HEK293 (cell line): ENCODE data around the gene KPNA3.

Experiments
- CTCF ChIA-PET: fragments of 350-600 bp; formaldehyde crosslinking; extraction: SDS; loops from one replicate; lab custom pipeline; 2021; ENCODE audit warnings: antibody characterized with exemption; lab: Yijun Ruan, JAX
- POLR2A ChIA-PET: fragments of 300-600 bp; formaldehyde crosslinking; extraction: SDS; loops from one replicate; lab custom pipeline; 2020; ENCODE audit warnings: antibody characterized with exemption, inconsistent platforms; lab: Yijun Ruan, JAX
- H3K27ac ChIP-seq: fragments of 200-500 bp; sonication (Bioruptor generic); 2 replicates; pipeline ENCODE4 v1.5.1; 2014; ENCODE audit warnings: low read depth, low read length, control low read depth, inconsistent platforms; ENCODE audit errors: extremely low read depth
- H3K36me3 ChIP-seq, 2 experiments: fragments of 200-500 bp in 1 of 2; sonication (Bioruptor generic) in 1 of 2; 1 replicate in 1 of 2; 2 replicates in 1 of 2; pipeline ENCODE4 v1.5.1; 2014 to 2017; ENCODE audit warnings: inconsistent platforms in 2 of 2, low read length in 2 of 2; ENCODE audit not compliant: control insufficient read depth in 2 of 2, insufficient read depth in 1 of 2
- H3K4me1 ChIP-seq: fragments of 200-500 bp; sonication (Bioruptor generic); 2 replicates; pipeline ENCODE4 v1.5.1; 2014; ENCODE audit warnings: mild to moderate bottlenecking, low read length, inconsistent platforms; ENCODE audit not compliant: control insufficient read depth, insufficient read depth
- H3K4me3 ChIP-seq: 2 replicates; pipeline ENCODE4 v1.5.1; 2011; ENCODE audit warnings: low read depth, mild to moderate bottlenecking, control low read depth, low read length, moderate library complexity
- H3K9me3 ChIP-seq: fragments of 200-500 bp; sonication (Bioruptor generic); 2 replicates; pipeline ENCODE4 v1.5.1; 2014; ENCODE audit warnings: low read depth, low read length, inconsistent platforms; ENCODE audit not compliant: control insufficient read depth, insufficient read depth
- HIC1 ChIP-seq: fragments of 450-650 bp; formaldehyde crosslinking; IDR thresholded peaks from 2 replicates; pipeline ENCODE4 v1.5.1; 2016; ENCODE audit warnings: missing biosample characterization, missing genetic modification characterization
- HOXA7 ChIP-seq: sonication (generic); formaldehyde crosslinking; IDR thresholded peaks from 2 replicates; pipeline ENCODE4 v1.8.1; 2022; ENCODE audit warnings: missing genetic modification reagents, borderline replicate concordance
- IKZF3 ChIP-seq: fragments of 450-650 bp; IDR thresholded peaks from 2 replicates; pipeline ENCODE4 v1.5.0; 2018; ENCODE audit warnings: missing biosample characterization, mild to moderate bottlenecking, missing genetic modification characterization, moderate library complexity
- MZF1 ChIP-seq: fragments of 450-650 bp; formaldehyde crosslinking; IDR thresholded peaks from 2 replicates; pipeline ENCODE4 v1.5.1; 2017; ENCODE audit warnings: missing biosample characterization, missing genetic modification characterization, borderline replicate concordance
- OVOL3 ChIP-seq: fragments of 450-650 bp; formaldehyde crosslinking; IDR thresholded peaks from 2 replicates; pipeline ENCODE4 v1.5.1; 2016; ENCODE audit warnings: missing biosample characterization, missing genetic modification characterization
- PBX3 ChIP-seq: sonication (generic); formaldehyde crosslinking; IDR thresholded peaks from 2 replicates; pipeline ENCODE4 v1.8.1; 2022; ENCODE audit warnings: mild to moderate bottlenecking, moderate library complexity, missing genetic modification reagents
- TRIM28 ChIP-seq: IDR thresholded peaks from 2 replicates; pipeline ENCODE4 v1.6.1; 2011; ENCODE audit warnings: low read length, control low read depth, borderline replicate concordance
- ZBTB10 ChIP-seq: fragments of 450-650 bp; formaldehyde crosslinking; IDR thresholded peaks from 2 replicates; pipeline ENCODE4 v1.5.1; 2016; ENCODE audit warnings: missing biosample characterization, missing genetic modification characterization
- ZIC2 ChIP-seq: fragments of 450-650 bp; formaldehyde crosslinking; IDR thresholded peaks from 2 replicates; pipeline ENCODE4 v1.5.1; 2016; ENCODE audit warnings: missing biosample characterization, missing genetic modification characterization
- ZNF10 ChIP-seq: fragments of 450-650 bp; formaldehyde crosslinking; IDR thresholded peaks from 2 replicates; pipeline ENCODE4 v1.5.1; 2017; ENCODE audit warnings: missing biosample characterization, missing genetic modification characterization
- ZNF138 ChIP-seq: fragments of 450-650 bp; formaldehyde crosslinking; IDR thresholded peaks from 2 replicates; pipeline ENCODE4 v1.5.1; 2016; ENCODE audit warnings: missing biosample characterization, missing genetic modification characterization, borderline replicate concordance
- ZNF140 ChIP-seq: fragments of 450-650 bp; formaldehyde crosslinking; IDR thresholded peaks from 2 replicates; pipeline ENCODE4 v1.5.1; 2016; ENCODE audit warnings: missing biosample characterization, missing genetic modification characterization
- ZNF19 ChIP-seq: fragments of 450-650 bp; formaldehyde crosslinking; IDR thresholded peaks from 2 replicates; pipeline ENCODE4; 2016; ENCODE audit warnings: missing biosample characterization, missing genetic modification characterization, low read depth
- ZNF221 ChIP-seq: fragments of 450-650 bp; formaldehyde crosslinking; IDR thresholded peaks from 2 replicates; pipeline ENCODE4 v1.5.1; 2017; ENCODE audit warnings: missing biosample characterization, missing genetic modification characterization, borderline replicate concordance
- ZNF354C ChIP-seq: fragments of 450-650 bp; formaldehyde crosslinking; IDR thresholded peaks from 2 replicates; pipeline ENCODE4 v1.5.1; 2016; ENCODE audit warnings: missing biosample characterization, missing genetic modification characterization, low read depth, borderline replicate concordance
- ZNF514 ChIP-seq: fragments of 450-650 bp; formaldehyde crosslinking; IDR thresholded peaks from 2 replicates; pipeline ENCODE4 v1.5.1; 2016; ENCODE audit warnings: missing biosample characterization, missing genetic modification characterization
- ZNF549 ChIP-seq: fragments of 450-650 bp; IDR thresholded peaks from 2 replicates; pipeline ENCODE4 v1.5.1; 2018; ENCODE audit warnings: missing biosample characterization, missing genetic modification characterization, mild to moderate bottlenecking, inconsistent platforms, moderate library complexity
- ZNF555 ChIP-seq: fragments of 450-650 bp; formaldehyde crosslinking; conservative IDR thresholded peaks from 2 replicates; pipeline ENCODE4 v1.5.1; 2017; ENCODE audit warnings: missing biosample characterization, mild to moderate bottlenecking, missing genetic modification characterization, inconsistent platforms
- ZNF610 ChIP-seq: fragments of 450-650 bp; formaldehyde crosslinking; IDR thresholded peaks from 2 replicates; pipeline ENCODE4 v1.5.1; 2016; ENCODE audit warnings: missing biosample characterization, missing genetic modification characterization, borderline replicate concordance
- ZNF629 ChIP-seq: fragments of 450-650 bp; formaldehyde crosslinking; IDR thresholded peaks from 2 replicates; pipeline ENCODE4 v1.5.1; 2017; ENCODE audit warnings: missing biosample characterization, missing genetic modification characterization
- ZNF658 ChIP-seq: fragments of 450-650 bp; formaldehyde crosslinking; IDR thresholded peaks from 2 replicates; pipeline ENCODE4; 2016; ENCODE audit warnings: missing biosample characterization, missing genetic modification characterization
- ZNF664 ChIP-seq: fragments of 450-650 bp; formaldehyde crosslinking; IDR thresholded peaks from 2 replicates; pipeline ENCODE4 v1.5.1; 2016; ENCODE audit warnings: missing biosample characterization, missing genetic modification characterization
- ZNF692 ChIP-seq: fragments of 450-650 bp; formaldehyde crosslinking; IDR thresholded peaks from 2 replicates; pipeline ENCODE4 v1.5.1; 2016; ENCODE audit warnings: missing biosample characterization, missing genetic modification characterization
- ZNF704 ChIP-seq: fragments of 450-650 bp; formaldehyde crosslinking; IDR thresholded peaks from 2 replicates; pipeline ENCODE4 v1.5.1; 2016; ENCODE audit warnings: missing biosample characterization, missing genetic modification characterization
- ZNF747 ChIP-seq: fragments of 450-650 bp; formaldehyde crosslinking; IDR thresholded peaks from 2 replicates; pipeline ENCODE4 v1.5.1; 2016; ENCODE audit warnings: missing biosample characterization, missing genetic modification characterization
- ZNF768 ChIP-seq: fragments of 450-650 bp; formaldehyde crosslinking; IDR thresholded peaks from 2 replicates; pipeline ENCODE4 v1.5.1; 2018; ENCODE audit warnings: missing biosample characterization, mild to moderate bottlenecking, missing genetic modification characterization
- ZNF777 ChIP-seq: fragments of 450-650 bp; formaldehyde crosslinking; IDR thresholded peaks from 2 replicates; pipeline ENCODE4 v1.5.1; 2017; ENCODE audit warnings: missing biosample characterization, missing genetic modification characterization, borderline replicate concordance
- ZNF785 ChIP-seq: fragments of 450-650 bp; formaldehyde crosslinking; IDR thresholded peaks from 2 replicates; pipeline ENCODE4 v1.5.1; 2016; ENCODE audit warnings: missing biosample characterization, missing genetic modification characterization
- ZSCAN23 ChIP-seq: fragments of 450-650 bp; formaldehyde crosslinking; IDR thresholded peaks from 2 replicates; pipeline ENCODE4 v1.5.1; 2016; ENCODE audit warnings: missing biosample characterization, missing genetic modification characterization
- ZSCAN30 ChIP-seq: fragments of 450-650 bp; IDR thresholded peaks from 2 replicates; pipeline ENCODE4 v1.5.1; 2018; ENCODE audit warnings: missing biosample characterization, mild to moderate bottlenecking, missing genetic modification characterization, moderate library complexity

Gene KPNA3

GRCh38 chr13:49756263-49756662 is 36.2 kb downstream of the KPNA3 start:
- no peaks in the 10 kb centered on the region for H3K4me1 ChIP-seq
- POLR2A ChIA-PET, result no interaction called here
- H3K4me3 ChIP-seq, result no peak overlapping the region
- TF ChIP-seq ZNF138 (tag by site-specific recombination) (no peak), ZNF658 (no peak), ZNF664 (tag by site-specific recombination) (no peak), ZNF768 (tag by site-specific recombination) (no peak), ZNF19 (tag by site-specific recombination) (no peak), ZNF692 (tag by site-specific recombination) (no peak), ZNF555 (tag by site-specific recombination) (no peak), HOXA7 (CRISPR knock-in tag) (no peak), ZBTB10 (no peak), HIC1 (tag by site-specific recombination) (no peak), ZIC2 (tag by site-specific recombination) (no peak), ZNF549 (no peak)
- no peaks in the 10 kb centered on the region for H3K9me3 ChIP-seq
- no peaks in the 10 kb centered on the region; a peak in 1 of 3 replicates for H3K36me3 ChIP-seq
- no peak overlapping the region for H3K27ac ChIP-seq
- CTCF ChIA-PET, result no interaction called here

GRCh38 chr13:49754146-49754545 is 38.3 kb downstream of the KPNA3 start:
- ChIA-PET POLR2A (no interaction called here), CTCF (no interaction called here)
- H3K4me3 ChIP-seq, result no peak overlapping the region
- H3K36me3 ChIP-seq, result no peaks in the 10 kb centered on the region
- H3K4me1 ChIP-seq, result no peaks in the 10 kb centered on the region
- H3K27ac ChIP-seq, result no peak overlapping the region
- H3K9me3 ChIP-seq, result no peaks in the 10 kb centered on the region
- no peak for TF ChIP-seq PBX3
- no peak for TF ChIP-seq ZSCAN23 (tag by site-specific recombination)
- TF ChIP-seq ZNF785 (tag by site-specific recombination), result no peak
- no peak for TF ChIP-seq OVOL3 (tag by site-specific recombination)
- no peak for TF ChIP-seq ZNF704 (tag by site-specific recombination)
- no peak for TF ChIP-seq ZNF221 (tag by site-specific recombination)
- TF ChIP-seq ZNF514 (tag by site-specific recombination), result no peak
- TF ChIP-seq ZNF140, result no peak
- TF ChIP-seq ZSCAN30 (tag by site-specific recombination), result no peak
- TF ChIP-seq ZNF747 (tag by site-specific recombination), result no peak
- no peak for TF ChIP-seq TRIM28
- no peak for TF ChIP-seq ZNF777 (tag by site-specific recombination)
- TF ChIP-seq ZNF629 (tag by site-specific recombination), result no peak
- no peak for TF ChIP-seq IKZF3 (tag by site-specific recombination)
- TF ChIP-seq MZF1 (tag by site-specific recombination), result no peak
- TF ChIP-seq ZNF610 (tag by site-specific recombination), result no peak
- TF ChIP-seq ZNF354C (tag by site-specific recombination), result no peak
- no peak for TF ChIP-seq ZNF10 (tag by site-specific recombination)
